SK-N-SH (cell line): Measurements from ENCODE around the gene DHRS1. TPM values are rescaled to one million over a fixed set of nuclear protein-coding genes. Genes with fewer than 3 reads are reported as not detected.

ENCODE experiments used
- CTCF ChIA-PET: fragments of 300-600, 350-600 bp; formaldehyde crosslinking; extraction: SDS; loops from one replicate; lab custom pipeline; 2021; lab: Yijun Ruan, JAX
- POLR2A ChIA-PET: fragments of 350-600 bp; sonication (Branson Sonifier 250); formaldehyde crosslinking; extraction: SDS; loops from one replicate; lab custom pipeline; 2020; ENCODE audit warnings: antibody characterized with exemption, inconsistent platforms; lab: Yijun Ruan, JAX
- DNase-seq: peaks from one replicate; pipeline ENCODE4 v3.0.0; 2012
- H2AFZ ChIP-seq: fragments of 200-600 bp; sonication (generic); 2 replicates; pipeline ENCODE4 v1.8.1; 2016; ENCODE audit warnings: antibody characterized with exemption, mild to moderate bottlenecking, low read depth
- H3F3A ChIP-seq: fragments of 200-600 bp; sonication (generic); replicated peaks from 2 replicates; pipeline ENCODE3; 2016; ENCODE audit warnings: antibody characterized with exemption, mild to moderate bottlenecking; ENCODE audit not compliant: insufficient read depth
- H3K27ac ChIP-seq, 2 experiments: fragments of 200-500 bp in 1 of 2; fragments of 200-600 bp in 1 of 2; sonication (Bioruptor generic) in 1 of 2; sonication (generic), shearing (Covaris generic) in 1 of 2; 2 replicates each; pipeline versions ENCODE4 v1.5.1 to v1.6.1; 2014 to 2016; ENCODE audit warnings: low read depth in 2 of 2, inconsistent platforms in 1 of 2, low read length in 1 of 2, mild to moderate bottlenecking in 1 of 2, mixed read lengths in 1 of 2
- H3K27me3 ChIP-seq: fragments of 200-600 bp; sonication (generic), shearing (Covaris generic); 2 replicates; pipeline ENCODE4 v1.6.1; 2016; ENCODE audit warnings: mixed run types; ENCODE audit not compliant: insufficient read depth
- H3K36me3 ChIP-seq, 2 experiments: fragments of 200-500 bp in 1 of 2; fragments of 200-600 bp in 1 of 2; sonication (Bioruptor generic) in 1 of 2; sonication (generic) in 1 of 2; replicated peaks in 1 of 2; 2 replicates each; pipeline versions ENCODE3 to v1.5.1; 2014 to 2016; ENCODE audit warnings: low read length in 1 of 2, mild to moderate bottlenecking in 1 of 2; ENCODE audit not compliant: insufficient read depth in 2 of 2, control insufficient read depth in 1 of 2
- H3K4me1 ChIP-seq, 2 experiments: fragments of 200-500 bp in 1 of 2; fragments of 200-600 bp in 1 of 2; sonication (Bioruptor generic) in 1 of 2; sonication (generic), shearing (Covaris generic) in 1 of 2; 2 replicates each; pipeline versions ENCODE4 v1.5.1 to v1.6.1; 2014 to 2016; ENCODE audit warnings: low read depth in 1 of 2, low read length in 1 of 2, mixed run types in 1 of 2; ENCODE audit not compliant: insufficient read depth in 2 of 2, control insufficient read depth in 1 of 2
- H3K4me2 ChIP-seq: fragments of 200-600 bp; sonication (generic), shearing (Covaris generic); 2 replicates; pipeline ENCODE4 v1.6.1; 2017; ENCODE audit warnings: mixed run types
- H3K4me3 ChIP-seq, 2 experiments: fragments of 200-500 bp in 1 of 2; fragments of 200-600 bp in 1 of 2; sonication (Bioruptor generic) in 1 of 2; sonication (generic), shearing (Covaris generic) in 1 of 2; 2 replicates each; pipeline versions ENCODE4 v1.5.1 to v1.8.1; 2014 to 2016; ENCODE audit warnings: low read depth in 2 of 2, inconsistent platforms in 1 of 2, low read length in 1 of 2, mild to moderate bottlenecking in 1 of 2, mixed read lengths in 1 of 2, moderate library complexity in 1 of 2
- H3K79me2 ChIP-seq: fragments of 200-600 bp; sonication (generic); 2 replicates; pipeline ENCODE4 v1.8.1; 2017; ENCODE audit warnings: mild to moderate bottlenecking; ENCODE audit not compliant: insufficient read depth
- H3K9ac ChIP-seq: fragments of 200-600 bp; sonication (generic); 2 replicates; pipeline ENCODE4 v1.6.1; 2017; ENCODE audit warnings: mixed run types
- H3K9me2 ChIP-seq: fragments of 200-600 bp; sonication (generic); 2 replicates; pipeline ENCODE4 v1.6.1; 2017; ENCODE audit warnings: mixed run types
- H3K9me3 ChIP-seq: fragments of 200-600 bp; sonication (generic); 2 replicates; pipeline ENCODE4 v1.6.1; 2017; ENCODE audit warnings: mixed run types, mild to moderate bottlenecking, moderate library complexity
- H4K20me1 ChIP-seq: fragments of 200-600 bp; sonication (generic); 2 replicates; pipeline ENCODE4 v1.6.1; 2017; ENCODE audit warnings: mild to moderate bottlenecking, mixed run types; ENCODE audit not compliant: insufficient read depth
- EP300 ChIP-seq, 2 experiments: IDR thresholded peaks; 2 replicates each; pipeline versions ENCODE4 v1.4.0 to v1.6.1; 2012; ENCODE audit warnings: borderline replicate concordance in 1 of 2, low read depth in 1 of 2, low read length in 1 of 2
- JUND ChIP-seq: IDR thresholded peaks from 2 replicates; pipeline ENCODE4 v1.4.0; 2012
- MEF2A ChIP-seq: IDR thresholded peaks from 2 replicates; pipeline ENCODE4 v1.4.0; 2012; ENCODE audit warnings: low read depth, borderline replicate concordance
- NFIC ChIP-seq: IDR thresholded peaks from 2 replicates; pipeline ENCODE4 v1.4.0; 2012; ENCODE audit warnings: borderline replicate concordance
- POLR2AphosphoS5 ChIP-seq: IDR thresholded peaks from 2 replicates; pipeline ENCODE4 v1.6.1; 2012; ENCODE audit warnings: low read depth, low read length
- RAD21 ChIP-seq: IDR thresholded peaks from 2 replicates; pipeline ENCODE4 v1.6.1; 2012; ENCODE audit warnings: mild to moderate bottlenecking, low read length
- RCOR1 ChIP-seq: fragments of 150-350 bp; IDR thresholded peaks from 2 replicates; pipeline ENCODE4 v1.6.1; 2017; ENCODE audit warnings: antibody characterized with exemption, low read length
- SIN3A ChIP-seq: IDR thresholded peaks from 2 replicates; pipeline ENCODE4 v1.6.1; 2012; ENCODE audit warnings: low read depth, mild to moderate bottlenecking, low read length, moderate library complexity, borderline replicate concordance
- USF2 ChIP-seq: fragments of 150-350 bp; IDR thresholded peaks from 2 replicates; pipeline ENCODE4 v1.6.1; 2017; ENCODE audit warnings: antibody characterized with exemption, low read length, low read depth, borderline replicate concordance
- YY1 ChIP-seq: IDR thresholded peaks from 2 replicates; pipeline ENCODE4 v1.4.0; 2012; ENCODE audit warnings: low read depth, mild to moderate bottlenecking
- WGBS: methylation state at CpG from one replicate; pipeline ENCODE4 v1.1.6; 2017; ENCODE audit warnings: low lambda C conversion rate; 5-methylcytosine and 5-hydroxymethylcytosine counted together
- polyA plus RNA-seq, 3 experiments: library from polyadenylated mRNA; depleted of rRNA; stranded (reverse); fragments of >200 nt; gene quantifications; 2 replicates each; pipeline ENCODE4 v1.2.3, GENCODE V29; 2012
- TF ChIP-seq, protein P1 (sequence below): fragments of 200-600 bp; sonication (generic); IDR thresholded peaks from 2 replicates; pipeline ENCODE4 v1.6.1; 2017; ENCODE audit warnings: antibody characterized with exemption, mild to moderate bottlenecking, moderate library complexity
- TF ChIP-seq, protein P2 (sequence below): IDR thresholded peaks from 2 replicates; pipeline ENCODE4; 2012
- TF ChIP-seq, protein P3 (sequence below): fragments of 150-350 bp; IDR thresholded peaks from 2 replicates; pipeline ENCODE4 v1.6.1; 2016; ENCODE audit warnings: mild to moderate bottlenecking, low read depth, low read length
- TF ChIP-seq, protein P4 (sequence below): IDR thresholded peaks from 2 replicates; pipeline ENCODE4 v1.4.0; 2012; ENCODE audit warnings: low read depth, borderline replicate concordance
- TF ChIP-seq, protein P5 (sequence below): IDR thresholded peaks from 2 replicates; pipeline ENCODE4 v1.4.0; 2012; ENCODE audit warnings: low read depth

Gene DHRS1
- polyA plus RNA-seq, 1 of the 3 experiments (the other 2 are of a cell fraction), result 65.4 TPM

- Histone ChIP-seq H3K4me3 (no peak overlapping the region), H3K36me3 (peaks cover 6 to 44% of the 10 kb centered on the region in 2 experiments), H3K9ac (no peak overlapping the region), H3K27ac (no peak overlapping the region), H3K9me3 (no peaks in the 10 kb centered on the region), H3F3A (peaks cover 4% of the 10 kb centered on the region), H3K4me1 (peaks cover 0 to 2% of the 10 kb centered on the region in 2 experiments; a peak in 1 of 4 replicates), H3K9me2 (no peaks in the 10 kb centered on the region), H2AFZ (no peak overlapping the region), H4K20me1 (no peaks in the 10 kb centered on the region), H3K27me3 (no peaks in the 10 kb centered on the region), H3K79me2 (no peaks in the 10 kb centered on the region), H3K4me2 (no peak overlapping the region)
- CTCF ChIA-PET, result interaction anchor here (2.3 to 6.7 kb wide), 6 partner anchors 11 to 127 kb away, joined by 8 to 115 read pairs (median 28); partner anchors contain the start of genes DHRS1 and NOP9
- no peak for TF ChIP-seq POLR2AphosphoS5
- no peak for TF ChIP-seq SIN3A
- no peak for TF ChIP-seq JUND
- TF ChIP-seq RCOR1, result no peak
- TF ChIP-seq, protein P1, sequence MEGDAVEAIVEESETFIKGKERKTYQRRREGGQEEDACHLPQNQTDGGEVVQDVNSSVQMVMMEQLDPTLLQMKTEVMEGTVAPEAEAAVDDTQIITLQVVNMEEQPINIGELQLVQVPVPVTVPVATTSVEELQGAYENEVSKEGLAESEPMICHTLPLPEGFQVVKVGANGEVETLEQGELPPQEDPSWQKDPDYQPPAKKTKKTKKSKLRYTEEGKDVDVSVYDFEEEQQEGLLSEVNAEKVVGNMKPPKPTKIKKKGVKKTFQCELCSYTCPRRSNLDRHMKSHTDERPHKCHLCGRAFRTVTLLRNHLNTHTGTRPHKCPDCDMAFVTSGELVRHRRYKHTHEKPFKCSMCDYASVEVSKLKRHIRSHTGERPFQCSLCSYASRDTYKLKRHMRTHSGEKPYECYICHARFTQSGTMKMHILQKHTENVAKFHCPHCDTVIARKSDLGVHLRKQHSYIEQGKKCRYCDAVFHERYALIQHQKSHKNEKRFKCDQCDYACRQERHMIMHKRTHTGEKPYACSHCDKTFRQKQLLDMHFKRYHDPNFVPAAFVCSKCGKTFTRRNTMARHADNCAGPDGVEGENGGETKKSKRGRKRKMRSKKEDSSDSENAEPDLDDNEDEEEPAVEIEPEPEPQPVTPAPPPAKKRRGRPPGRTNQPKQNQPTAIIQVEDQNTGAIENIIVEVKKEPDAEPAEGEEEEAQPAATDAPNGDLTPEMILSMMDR, result no peak
- TF ChIP-seq EP300 (IDR thresholded peaks at IDR 0.05; ENCODE audit: borderline replicate concordance in 1 of 2, low read depth in 1 of 2, low read length in 1 of 2), result no peak
- no peak for TF ChIP-seq MEF2A
- TF ChIP-seq, protein P2, sequence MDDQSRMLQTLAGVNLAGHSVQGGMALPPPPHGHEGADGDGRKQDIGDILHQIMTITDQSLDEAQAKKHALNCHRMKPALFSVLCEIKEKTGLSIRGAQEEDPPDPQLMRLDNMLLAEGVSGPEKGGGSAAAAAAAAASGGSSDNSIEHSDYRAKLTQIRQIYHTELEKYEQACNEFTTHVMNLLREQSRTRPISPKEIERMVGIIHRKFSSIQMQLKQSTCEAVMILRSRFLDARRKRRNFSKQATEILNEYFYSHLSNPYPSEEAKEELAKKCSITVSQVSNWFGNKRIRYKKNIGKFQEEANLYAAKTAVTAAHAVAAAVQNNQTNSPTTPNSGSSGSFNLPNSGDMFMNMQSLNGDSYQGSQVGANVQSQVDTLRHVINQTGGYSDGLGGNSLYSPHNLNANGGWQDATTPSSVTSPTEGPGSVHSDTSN, result no peak
- no peak for TF ChIP-seq NFIC
- TF ChIP-seq, protein P3, sequence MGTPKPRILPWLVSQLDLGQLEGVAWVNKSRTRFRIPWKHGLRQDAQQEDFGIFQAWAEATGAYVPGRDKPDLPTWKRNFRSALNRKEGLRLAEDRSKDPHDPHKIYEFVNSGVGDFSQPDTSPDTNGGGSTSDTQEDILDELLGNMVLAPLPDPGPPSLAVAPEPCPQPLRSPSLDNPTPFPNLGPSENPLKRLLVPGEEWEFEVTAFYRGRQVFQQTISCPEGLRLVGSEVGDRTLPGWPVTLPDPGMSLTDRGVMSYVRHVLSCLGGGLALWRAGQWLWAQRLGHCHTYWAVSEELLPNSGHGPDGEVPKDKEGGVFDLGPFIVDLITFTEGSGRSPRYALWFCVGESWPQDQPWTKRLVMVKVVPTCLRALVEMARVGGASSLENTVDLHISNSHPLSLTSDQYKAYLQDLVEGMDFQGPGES, result no peak
- no peak for TF ChIP-seq YY1
- TF ChIP-seq, protein P4, sequence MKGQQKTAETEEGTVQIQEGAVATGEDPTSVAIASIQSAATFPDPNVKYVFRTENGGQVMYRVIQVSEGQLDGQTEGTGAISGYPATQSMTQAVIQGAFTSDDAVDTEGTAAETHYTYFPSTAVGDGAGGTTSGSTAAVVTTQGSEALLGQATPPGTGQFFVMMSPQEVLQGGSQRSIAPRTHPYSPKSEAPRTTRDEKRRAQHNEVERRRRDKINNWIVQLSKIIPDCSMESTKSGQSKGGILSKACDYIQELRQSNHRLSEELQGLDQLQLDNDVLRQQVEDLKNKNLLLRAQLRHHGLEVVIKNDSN, result no peak
- no peak for TF ChIP-seq USF2
- no peak for TF ChIP-seq RAD21
- TF ChIP-seq, protein P5, sequence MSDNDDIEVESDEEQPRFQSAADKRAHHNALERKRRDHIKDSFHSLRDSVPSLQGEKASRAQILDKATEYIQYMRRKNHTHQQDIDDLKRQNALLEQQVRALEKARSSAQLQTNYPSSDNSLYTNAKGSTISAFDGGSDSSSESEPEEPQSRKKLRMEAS, result no peak
- WGBS, result 84% methylated on average over 3 of the region's 5 CpGs
- DNase-seq, result no peak
- POLR2A ChIA-PET, result no interaction called here
These were observed 10.7 kb upstream of the DHRS1 start for GRCh38 chr14:24310265-24310645.
